NCI-H1105 treated with DMSO at 0.1 percent for 48 hours (cell line): ENCODE results near the gene ATP6V0B.

Experiments
- DNase-seq: peaks from one replicate; lab custom pipeline; 2025; lab: John Stamatoyannopoulos, UW

Gene ATP6V0B

DNA sequence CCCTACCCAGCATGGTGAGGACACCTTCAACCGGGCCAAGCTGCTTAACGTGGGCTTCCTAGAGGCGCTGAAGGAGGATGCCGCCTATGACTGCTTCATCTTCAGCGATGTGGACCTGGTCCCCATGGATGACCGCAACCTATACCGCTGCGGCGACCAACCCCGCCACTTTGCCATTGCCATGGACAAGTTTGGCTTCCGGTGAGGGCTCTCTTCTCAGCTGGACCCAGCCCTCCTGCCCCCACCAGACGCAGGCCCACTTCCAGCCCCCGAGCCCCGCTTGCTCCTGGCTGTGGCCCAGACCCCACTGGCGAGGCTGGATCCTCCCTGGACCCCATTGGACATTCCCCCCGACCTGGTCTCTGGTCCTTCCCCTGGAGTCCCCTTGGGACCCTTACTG is 10.1 kb downstream of the ATP6V0B start:
- no peak for DNase-seq

DNA sequence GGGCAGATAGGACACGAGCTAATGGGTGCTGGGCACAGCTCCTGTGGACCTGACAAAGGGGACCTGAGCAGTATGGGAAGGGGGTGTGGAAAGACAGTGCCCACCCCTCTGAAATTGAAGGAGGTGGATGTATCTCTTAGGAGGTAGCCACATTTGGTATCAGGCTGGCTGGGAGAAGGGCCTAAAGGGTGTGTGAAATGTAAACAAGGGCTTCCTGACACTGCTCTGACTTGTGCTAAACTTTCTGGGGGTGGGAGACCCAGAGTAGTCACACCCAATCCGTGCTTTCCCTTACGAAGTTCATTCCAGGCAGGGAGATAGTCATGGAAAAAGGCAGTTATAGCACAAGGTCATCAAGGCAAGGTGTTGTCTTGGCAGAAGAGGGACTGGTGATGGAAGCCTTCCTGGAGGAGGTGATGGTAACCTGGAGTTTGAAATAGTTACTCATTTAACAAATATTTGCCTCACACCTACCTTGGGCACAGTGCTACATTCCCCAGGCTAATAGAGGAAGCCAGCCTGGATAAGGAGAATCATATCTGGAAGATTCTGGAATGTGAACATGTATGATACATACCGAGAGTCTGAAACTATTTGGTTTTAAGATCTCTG is 11.3 kb downstream of the ATP6V0B start:
- DNase-seq, result no peak

DNA sequence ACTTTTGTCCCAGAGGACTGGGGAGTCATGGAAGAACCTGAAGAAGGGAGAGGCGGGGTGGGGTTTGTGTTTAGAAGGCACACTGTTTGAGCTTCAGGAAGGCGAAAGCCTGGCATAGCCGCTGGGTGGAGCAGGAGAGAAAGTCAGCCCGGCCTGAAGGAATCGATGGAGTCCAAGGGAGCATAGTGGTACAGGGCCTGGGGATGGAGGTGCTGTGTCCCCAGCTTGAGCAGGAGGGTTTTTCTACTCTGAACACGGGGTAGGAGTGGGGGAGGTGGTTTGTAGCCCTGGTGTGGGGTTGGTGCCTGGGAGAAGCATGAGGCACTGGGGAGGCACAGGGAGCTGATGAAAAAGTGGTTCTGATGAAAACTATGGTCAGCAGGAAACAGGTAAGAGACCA is 12.0 kb downstream of the ATP6V0B start:
- DNase-seq, result no peak

DNA sequence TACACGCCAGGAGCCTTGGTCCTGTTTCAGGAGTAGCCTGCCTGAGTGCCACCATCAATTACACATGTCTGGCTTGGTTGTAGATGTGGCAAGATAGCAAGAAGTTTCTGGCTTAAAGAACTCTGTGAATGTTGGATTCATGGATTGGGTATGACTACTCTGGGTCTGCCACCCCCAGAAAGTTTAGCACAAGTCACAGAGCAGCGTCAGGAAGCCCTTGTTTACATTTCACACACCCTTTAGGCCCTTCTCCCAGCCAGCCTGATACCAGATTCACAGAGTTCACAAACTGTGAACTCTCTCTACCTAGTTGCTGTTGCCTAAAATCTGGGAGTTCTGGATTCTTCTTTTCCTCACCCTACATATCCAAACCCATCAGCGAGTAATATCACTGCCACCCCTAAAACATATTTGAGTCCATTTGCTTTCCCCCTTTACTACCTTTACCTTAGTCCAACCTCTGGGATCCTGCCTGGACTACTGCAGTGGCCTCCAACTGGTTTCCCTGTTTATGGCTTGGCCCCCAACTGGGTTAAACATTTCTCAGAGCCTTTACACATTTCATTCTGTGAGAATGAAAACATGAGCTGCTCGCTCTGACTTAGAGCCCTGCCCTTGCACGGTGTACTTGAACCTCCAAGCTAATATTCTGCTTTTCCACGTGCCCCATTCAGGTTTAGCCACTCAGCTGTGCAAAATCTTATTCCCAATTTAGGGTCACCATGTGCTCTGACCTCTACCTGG is 12.6 kb downstream of the ATP6V0B start:
- no peak for DNase-seq

DNA sequence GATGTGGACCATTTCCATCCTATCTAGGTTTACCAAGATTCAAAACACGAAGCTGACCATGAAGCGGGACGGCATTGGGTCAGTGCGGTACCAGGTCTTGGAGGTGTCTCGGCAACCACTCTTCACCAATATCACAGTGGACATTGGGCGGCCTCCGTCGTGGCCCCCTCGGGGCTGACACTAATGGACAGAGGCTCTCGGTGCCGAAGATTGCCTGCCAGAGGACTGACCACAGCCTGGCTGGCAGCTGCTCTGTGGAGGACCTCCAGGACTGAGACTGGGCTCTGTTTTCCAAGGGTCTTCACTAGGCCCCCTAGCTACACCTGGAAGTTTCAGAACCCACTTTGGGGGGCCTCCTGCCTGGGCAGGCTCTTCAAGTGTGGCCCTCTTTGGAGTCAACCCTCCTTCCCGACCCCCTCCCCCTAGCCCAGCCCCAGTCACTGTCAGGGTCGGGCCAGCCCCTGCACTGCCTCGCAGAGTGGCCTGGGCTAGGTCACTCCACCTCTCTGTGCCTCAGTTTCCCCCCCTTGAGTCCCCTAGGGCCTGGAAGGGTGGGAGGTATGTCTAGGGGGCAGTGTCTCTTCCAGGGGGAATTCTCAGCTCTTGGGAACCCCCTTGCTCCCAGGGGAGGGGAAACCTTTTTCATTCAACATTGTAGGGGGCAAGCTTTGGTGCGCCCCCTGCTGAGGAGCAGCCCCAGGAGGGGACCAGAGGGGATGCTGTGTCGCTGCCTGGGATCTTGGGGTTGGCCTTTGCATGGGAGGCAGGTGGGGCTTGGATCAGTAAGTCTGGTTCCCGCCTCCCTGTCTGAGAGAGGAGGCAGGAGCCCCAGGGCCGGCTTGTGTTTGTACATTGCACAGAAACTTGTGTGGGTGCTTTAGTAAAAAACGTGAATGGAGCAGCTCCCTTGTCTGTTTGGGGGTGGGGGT is 15.8 kb downstream of the ATP6V0B start:
- DNase-seq, result no peak

DNA sequence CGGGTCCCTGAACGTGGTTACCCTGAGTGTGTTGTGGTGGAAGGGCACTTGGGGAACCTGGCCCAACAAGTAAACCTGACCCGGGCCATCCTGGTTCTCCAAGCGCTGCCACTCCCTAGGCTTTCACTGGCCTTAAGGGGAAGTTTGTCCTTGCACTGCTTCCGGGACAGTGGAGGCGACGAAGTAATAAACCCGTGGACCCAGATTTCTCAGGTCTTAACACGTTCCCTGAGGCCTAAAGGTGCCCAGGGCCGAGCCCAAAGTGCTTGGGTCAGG is 16.4 kb downstream of the ATP6V0B start:
- DNase-seq, result no peak

DNA sequence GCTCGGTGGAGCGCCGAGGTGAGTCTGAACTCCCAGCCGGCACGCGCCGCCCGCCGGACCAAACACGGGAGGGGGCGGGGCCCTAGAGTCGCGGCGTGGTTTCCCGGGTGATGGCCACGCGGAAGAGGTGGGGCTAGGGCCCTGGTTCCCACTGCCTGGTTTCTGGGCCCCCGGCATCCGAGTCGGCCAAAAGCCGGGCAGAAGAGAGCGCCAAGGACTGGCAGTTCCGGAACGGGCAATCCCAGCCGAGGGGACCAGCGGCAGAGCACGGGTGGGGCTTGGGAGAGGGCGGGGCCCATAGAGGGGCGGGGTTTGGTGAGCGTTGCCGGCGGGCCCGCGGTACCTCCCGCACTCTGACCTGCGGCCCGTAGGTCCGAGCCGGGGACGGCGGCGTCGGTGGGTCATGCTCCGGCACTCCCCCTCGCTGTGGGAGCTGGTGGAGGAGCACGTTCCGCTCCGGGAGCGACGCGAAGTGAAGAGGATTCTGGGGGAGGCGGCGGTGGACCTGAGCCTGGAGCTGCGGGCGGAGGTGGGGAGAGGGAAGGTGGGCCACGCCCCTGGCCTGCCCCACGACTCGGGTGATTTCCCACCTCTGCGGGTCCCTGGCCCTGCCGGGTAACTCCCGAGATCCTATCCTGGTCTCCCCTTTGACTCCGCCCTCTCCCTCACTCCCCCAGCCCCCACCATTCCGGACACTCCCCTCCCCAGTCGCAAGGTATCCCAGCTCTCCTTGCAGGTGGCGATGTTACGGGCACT is 16.9 kb downstream of the ATP6V0B start, which contains the start of gene CCDC24:
Gene CCDC24 (plus strand): TSS at position 124 of the 756 bp plus-strand sequence. CDS start 280 bp downstream, at position 404.
- peak; percentile 81 for DNase-seq

DNA sequence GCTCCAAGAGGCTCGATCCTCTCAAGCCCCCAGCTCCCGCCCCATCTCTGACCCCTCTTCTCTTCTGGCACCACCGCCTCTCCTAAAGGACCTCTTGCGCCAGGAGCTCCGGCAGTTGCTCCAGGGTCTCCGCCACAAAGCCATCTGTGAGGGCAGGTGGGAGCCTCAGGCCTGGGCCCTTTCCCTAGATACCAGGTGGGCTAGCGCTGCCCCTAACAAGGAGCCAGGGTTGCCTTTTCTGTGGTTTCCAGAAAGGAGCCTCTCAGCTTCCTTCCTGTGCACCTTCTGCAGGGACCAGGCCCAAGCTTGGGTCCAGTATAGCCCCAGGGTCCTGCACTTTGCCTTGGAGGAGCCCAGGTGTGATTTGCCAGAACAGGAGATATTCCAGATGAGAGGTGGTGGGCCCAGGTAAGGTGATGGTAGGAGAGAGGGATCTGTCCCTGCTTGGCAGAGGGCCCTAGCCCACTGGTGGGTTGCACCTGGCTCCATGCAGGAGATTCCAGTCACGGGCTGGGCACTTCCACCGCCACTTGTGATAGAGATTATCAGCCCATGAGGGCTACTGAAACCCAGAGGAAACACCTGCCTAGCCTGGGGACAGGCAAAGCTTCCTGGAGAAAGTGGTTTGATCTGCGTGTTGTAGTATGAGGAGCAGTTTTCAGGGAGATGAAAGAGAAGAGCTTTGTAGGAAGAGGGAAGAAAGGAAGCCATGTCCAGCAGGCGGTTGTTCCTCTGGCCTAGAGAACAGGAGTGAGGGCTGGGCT is 17.7 kb downstream of the ATP6V0B start:
- no peak for DNase-seq

DNA sequence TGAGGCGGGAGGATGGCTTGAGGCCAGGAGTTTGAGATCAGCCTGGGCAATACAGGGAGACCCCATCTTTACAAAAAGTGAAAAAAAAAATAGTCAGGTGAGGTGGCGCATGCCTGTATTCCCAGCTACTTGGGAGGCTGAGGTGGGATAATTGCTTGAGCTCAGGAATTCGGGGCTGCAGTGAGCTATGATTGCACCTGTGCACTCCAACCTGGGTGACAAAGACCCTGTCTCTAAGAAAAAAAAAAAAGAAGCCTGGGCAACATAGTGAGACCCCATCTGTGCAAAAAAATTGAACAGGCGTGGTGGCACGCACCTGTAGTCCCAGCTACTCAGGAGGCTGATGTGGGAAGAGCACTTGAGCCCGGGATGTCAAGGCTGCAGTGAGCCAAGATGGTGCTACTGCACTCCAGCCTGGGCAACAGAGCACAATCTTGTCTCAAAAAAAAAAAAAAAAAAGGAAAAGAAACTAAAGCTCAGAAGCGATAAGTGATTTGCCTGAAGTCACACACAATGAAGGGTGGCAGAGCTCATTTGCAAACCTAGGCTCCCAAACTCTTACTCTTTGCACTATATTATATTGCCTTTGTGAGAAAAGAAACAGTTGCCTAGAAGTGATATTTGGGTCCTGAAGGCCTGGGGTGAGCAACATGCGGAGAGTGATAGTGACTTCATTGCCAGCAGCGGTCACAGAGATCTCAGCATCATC is 18.6 kb downstream of the ATP6V0B start:
- no peak for DNase-seq

DNA sequence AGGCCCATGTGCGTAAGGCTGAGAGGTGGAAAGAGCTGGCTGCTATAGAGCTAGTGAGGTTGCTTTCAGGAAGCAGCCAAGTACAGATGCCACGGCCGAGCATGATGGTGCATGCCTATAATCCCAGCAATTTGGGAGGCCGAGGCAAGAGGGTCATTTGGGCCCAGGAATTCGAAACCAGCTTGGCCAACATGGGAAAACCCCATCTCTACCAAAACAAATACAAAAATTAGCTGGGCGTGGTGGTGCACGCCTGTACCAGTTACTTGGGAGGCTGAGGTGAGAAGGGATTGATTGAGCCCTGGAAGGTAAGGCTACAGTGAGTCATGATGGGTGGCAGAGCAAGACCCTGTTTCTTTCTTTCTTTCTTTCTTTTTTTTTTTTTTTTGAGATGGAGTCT is 19.3 kb downstream of the ATP6V0B start:
- no peak for DNase-seq

DNA sequence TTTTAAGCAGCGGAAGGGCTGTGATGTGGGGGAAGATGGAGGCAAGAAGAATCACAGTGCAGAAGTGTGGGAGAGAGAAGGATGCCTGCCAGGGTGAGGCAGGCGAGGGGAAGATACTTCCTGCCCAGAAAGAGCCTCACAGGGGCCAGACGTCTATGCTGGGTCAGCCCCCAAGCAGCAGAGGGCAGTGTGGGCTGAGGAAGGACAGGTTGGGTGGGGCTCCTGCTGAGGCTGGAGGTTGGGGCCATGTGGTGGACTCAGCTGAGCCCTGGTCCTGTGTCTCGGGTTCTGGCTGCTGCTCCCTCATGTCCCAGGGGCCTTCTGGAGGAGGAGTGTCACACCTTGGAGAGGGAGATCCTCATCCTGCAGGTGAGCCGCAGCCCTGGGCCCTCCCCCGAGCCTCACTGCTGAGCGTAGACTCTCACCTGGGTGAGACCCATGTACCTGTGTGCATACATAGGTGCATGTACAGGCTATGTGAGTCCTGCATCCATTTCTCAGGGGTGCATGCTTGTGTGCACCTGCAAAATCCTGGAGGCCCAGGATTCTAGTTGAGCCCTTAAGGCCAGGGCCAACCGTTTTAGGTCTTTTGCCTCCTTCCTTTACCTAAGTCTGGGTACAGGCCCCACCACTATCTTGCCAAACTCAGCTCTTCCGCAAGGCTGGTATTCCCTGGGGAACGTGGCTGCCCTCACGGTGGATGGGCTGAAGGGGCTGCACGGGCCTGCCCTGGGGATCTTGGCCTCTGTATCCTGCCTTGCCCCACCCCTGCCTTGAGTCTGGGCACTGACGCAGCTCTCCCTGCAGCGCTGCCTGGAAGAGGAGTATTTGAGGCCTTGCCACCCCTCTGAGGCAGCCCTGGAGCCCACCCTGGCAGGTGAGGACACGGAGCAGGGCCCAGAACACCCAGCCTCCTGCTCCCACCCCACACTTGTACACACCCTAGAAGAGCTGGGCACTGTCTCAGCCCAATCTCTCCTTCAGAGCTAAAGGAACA is 20.3 kb downstream of the ATP6V0B start:
- no peak for DNase-seq

DNA sequence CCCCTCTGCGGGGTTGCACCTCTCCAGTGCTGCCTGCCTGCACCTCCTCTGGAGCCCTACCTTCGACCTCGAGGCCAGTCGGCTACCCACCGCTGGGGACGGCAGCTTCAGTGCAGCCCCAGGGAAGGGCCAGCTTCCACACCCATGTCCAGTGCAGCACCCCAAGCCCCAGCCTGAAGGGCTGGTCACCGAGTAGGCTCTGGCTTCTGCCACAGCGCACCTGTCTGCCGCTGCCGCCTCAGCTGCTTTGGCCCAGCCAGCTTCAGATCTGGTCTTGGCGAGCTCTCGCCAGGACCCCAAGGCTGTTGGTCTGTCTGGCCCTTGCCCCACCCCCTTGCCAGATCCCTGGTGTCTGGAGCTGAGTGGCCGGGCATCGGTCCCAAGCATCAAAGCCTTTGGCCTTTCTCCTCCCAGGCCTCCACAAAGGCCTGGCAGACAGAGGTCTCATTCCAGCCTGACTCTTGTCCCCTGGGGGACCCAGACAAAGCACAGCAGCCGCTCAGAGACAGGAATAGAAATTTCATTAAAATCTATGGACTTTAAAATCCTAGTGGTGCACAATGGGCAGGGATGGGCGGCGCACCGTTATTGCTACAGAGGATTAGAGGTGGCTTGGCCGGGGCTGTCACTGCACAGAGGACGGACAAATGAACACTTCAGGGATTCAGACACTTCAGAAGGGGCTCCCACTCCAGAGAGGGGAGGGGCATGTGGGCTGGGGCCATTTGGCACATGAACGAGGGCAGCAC is 21.4 kb downstream of the ATP6V0B start:
- no peak for DNase-seq

DNA sequence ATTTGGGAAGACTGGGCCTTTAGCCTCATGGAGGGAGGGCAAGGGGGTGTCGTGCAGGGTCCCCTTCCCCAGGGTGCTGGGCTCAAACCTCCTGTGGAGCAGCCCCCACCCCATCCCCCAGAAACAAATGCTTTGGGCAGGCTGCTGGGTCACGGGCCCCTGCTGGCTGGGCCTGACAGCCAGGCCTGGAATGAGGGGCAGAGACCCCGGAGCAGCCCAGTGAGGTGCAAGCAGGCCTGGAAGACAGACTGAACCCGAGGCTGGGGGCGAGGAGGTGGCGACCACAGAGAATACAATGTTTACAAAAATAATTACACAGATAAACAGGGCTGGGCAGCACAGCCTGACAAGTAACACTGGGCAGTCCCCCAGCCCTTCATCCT is 22.0 kb downstream of the ATP6V0B start:
- no peak for DNase-seq

DNA sequence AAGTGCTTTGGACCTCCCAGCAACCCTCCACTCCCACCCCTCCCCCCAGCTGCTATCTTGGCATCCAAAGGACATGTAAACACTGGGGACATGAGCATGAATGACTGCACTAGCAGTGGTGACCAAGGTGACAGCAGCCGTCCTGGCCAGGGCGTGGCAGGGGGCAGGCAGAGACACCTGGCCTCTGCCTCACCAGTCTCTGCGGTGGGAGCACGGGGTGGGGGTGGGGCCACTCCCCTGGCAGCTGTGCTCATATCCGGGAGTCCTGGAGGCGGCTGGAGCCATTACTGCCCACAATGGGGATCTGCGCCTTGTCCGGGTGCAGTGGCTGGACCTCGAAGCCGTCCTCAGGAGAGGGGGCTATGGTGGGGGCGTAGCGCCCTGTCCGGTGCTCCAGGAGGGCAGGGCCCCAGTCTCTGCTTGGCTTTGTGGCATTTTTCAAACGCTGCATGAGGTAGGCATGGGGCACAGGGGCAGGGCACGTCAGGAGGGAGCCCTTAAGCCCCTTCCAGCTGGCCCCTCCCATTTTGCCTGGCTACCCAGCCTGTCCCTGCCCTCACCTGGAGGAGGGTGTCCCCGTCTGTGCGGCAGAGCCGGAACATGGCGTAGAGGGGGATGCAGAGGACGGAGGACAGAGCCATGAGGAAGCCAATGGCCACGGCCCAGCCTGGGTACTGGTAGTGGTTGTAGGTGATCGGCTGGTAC is 22.7 kb downstream of the ATP6V0B start:
- no peak for DNase-seq

DNA sequence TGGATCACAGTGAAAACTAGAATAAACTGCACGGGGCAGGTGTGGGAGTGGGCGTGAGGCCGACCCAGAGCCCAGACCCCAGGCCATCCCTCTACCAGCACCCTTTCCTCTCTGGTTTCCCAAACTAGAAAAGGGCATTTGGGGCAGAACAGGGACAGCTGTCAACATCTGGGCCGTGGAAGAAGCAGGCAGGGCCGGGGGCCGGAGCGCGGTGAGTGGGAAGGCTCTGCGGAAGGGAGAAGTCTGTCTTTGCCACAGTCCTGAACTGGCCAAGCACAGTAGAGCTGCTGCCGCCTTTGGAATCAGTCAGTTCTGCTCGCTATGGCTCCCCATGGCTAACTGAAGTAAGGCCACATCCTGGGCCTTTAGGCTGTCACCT is 23.2 kb downstream of the ATP6V0B start:
- no peak for DNase-seq

DNA sequence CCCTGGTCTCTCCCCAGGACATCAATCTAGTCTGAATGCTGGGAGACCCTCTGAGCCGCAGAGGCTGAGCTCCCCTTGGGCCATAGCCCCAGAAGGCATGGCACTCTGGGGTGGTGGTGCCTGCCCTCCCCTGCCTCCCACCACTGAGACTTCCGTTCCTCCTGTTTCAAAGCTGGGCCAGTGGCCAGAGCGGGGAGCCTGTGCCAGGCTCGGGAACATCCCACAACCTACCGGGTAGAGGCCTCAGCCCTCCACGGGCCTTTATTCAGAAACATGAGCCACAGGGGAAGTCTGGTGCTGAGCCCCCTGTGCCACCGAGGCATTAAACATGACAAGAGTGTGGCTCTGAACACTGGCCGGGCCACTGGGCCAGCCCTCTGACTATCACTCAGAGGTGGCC is 24.7 kb downstream of the ATP6V0B start:
- DNase-seq, result no peak

DNA sequence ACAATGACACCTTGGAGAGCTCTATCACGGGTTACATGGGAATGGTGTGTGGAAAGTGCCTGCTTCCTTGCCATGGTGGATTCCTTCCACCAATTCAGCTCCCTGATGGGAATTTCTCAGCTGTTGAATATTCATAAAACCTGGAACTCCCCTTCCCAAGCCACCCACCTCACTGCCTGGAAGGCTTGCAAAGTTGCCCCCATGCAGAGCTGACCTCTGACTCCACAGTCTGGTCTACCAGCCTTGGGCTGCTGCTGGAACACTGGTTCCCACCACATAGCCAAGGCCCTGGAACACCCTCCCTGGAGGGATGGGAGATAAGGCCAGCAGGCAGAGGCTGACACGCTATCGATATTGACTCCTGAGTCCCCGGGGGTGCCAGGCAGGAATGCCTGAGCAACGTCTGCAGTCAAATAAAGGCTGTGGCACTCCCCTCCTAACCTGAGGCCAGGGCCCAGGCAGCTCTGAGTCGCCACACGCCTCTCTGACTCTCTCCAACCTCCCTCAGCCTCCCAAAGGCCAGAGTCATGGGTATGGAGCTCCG is 25.4 kb downstream of the ATP6V0B start:
- DNase-seq, result no peak

DNA sequence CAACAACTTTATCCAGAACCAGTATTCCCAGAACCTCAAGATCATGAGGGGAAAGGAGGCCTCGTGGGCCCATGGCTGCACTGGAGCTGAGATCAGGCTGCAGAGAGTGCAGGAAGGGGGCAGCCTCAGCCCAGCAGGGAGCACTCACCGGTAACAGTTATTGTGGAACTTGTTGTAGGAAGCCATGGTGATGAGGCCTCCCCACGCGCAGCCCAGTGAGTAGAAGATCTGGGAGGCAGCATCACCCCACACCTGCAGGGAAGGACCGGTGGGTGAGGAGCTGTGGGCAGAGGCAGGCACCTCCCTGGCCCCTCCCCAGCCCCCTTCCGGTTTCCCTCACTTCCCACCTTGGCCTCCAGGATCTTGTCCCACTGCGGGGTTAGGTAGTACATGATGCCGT is 27.4 kb downstream of the ATP6V0B start:
- DNase-seq, result no peak
